GM18951 (cell line): ENCODE data around the gene GRIN3A.

Experiments
- POLR2A ChIP-seq: IDR thresholded peaks from 4 replicates; pipeline ENCODE4 v1.6.1; 2011; ENCODE audit warnings: mild to moderate bottlenecking; ENCODE audit not compliant: insufficient read length, insufficient read depth; ENCODE audit errors: extremely low read depth
- in situ Hi-C: fragments of 300-500 bp; cut with MboI; formaldehyde crosslinking; loops from one replicate; pipeline ENCODE4 v1.12.0; 2022; ENCODE audit warnings: low sequenced_read_pairs, mixed read lengths, inconsistent platforms; ENCODE audit not compliant: unreplicated experiment

Gene GRIN3A

GRCh38 chr9:101530076-101530711 is 208.3 kb downstream of the GRIN3A start:
- no peak for TF ChIP-seq POLR2A
- in situ Hi-C loops: no loop called here

DNA sequence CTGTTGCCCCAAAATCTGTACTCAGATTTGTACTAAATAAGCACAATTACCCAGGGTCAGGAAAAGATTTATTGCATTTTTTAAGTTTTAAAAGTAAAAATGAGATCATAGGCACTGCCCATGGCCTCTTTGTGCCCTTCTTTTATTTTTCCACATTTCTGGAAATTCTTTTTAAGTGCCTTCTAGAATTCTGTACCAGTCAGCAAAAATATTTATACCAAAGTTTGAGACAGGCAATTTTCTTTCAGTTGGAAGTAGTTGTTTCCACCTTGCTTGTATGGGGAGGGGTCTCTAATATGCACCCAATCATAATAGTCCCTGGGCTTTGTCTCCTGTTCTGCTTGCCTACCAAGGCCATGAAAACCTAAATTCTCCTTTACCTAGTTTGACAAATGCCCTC is 210.4 kb downstream of the GRIN3A start:
- no peak for TF ChIP-seq POLR2A
- in situ Hi-C loops: no loop called here

GRCh38 chr9:101527066-101527465 is 211.4 kb downstream of the GRIN3A start:
- in situ Hi-C loops: no loop called here
- no peak for TF ChIP-seq POLR2A

DNA sequence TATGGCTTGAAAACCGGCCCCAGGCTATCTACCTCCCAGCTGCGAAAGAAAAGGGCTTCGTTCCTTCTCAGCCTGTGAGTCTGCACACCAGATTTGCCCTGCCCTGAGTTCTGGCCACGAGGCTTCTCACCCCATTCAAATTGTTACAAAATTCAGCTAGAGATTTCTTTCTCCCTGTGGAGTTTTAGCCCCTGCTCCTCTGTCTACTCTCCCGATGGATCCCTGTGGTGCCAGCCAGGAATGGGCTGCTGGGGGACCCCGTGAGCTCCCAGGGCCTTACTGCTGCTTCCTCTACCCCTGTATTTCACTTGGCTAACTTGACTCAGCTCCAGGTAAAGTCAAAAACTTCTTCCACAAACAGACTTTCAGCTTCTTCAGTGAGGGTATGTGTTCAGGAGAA is 214.1 kb downstream of the GRIN3A start:
- in situ Hi-C loops: no loop called here
- no peak for TF ChIP-seq POLR2A
